Measurements from ENCODE around the gene AKAP13.

- TF ChIP-seq, protein P1, sequence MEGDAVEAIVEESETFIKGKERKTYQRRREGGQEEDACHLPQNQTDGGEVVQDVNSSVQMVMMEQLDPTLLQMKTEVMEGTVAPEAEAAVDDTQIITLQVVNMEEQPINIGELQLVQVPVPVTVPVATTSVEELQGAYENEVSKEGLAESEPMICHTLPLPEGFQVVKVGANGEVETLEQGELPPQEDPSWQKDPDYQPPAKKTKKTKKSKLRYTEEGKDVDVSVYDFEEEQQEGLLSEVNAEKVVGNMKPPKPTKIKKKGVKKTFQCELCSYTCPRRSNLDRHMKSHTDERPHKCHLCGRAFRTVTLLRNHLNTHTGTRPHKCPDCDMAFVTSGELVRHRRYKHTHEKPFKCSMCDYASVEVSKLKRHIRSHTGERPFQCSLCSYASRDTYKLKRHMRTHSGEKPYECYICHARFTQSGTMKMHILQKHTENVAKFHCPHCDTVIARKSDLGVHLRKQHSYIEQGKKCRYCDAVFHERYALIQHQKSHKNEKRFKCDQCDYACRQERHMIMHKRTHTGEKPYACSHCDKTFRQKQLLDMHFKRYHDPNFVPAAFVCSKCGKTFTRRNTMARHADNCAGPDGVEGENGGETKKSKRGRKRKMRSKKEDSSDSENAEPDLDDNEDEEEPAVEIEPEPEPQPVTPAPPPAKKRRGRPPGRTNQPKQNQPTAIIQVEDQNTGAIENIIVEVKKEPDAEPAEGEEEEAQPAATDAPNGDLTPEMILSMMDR (IDR thresholded peaks at IDR 0.05): no peak
- no peak for TF ChIP-seq EZH2 (IDR thresholded peaks at IDR 0.05; ENCODE audit: borderline replicate concordance, insufficient read depth, low read depth, low read length, poor library complexity, severe bottlenecking)
Measured at GRCh38 chr15:85727068-85727467, 346.7 kb downstream of the AKAP13 start.

All from B cell (primary cell).